Neural progenitor cell (in vitro differentiated cells): ENCODE measurements around the gene ZIC1. TPM values are rescaled to one million over a fixed set of nuclear protein-coding genes. Genes with fewer than 3 reads are reported as not detected.
A peak's percentile ranks its signal among the peaks of the same experiment; 100 is the strongest.

Experiments
- DNase-seq: peaks from one replicate; pipeline ENCODE4 v3.0.0-alpha.2; 2016; ENCODE audit warnings: low spot score
- H2AFZ ChIP-seq: fragments of 200-600 bp; sonication (generic); replicated peaks from 2 replicates; pipeline ENCODE4 v1.6.1; 2016; ENCODE audit warnings: antibody characterized with exemption
- H3F3A ChIP-seq: fragments of 200-600 bp; sonication (generic); 2 replicates; pipeline ENCODE4 v1.6.1; 2016; ENCODE audit warnings: antibody characterized with exemption, low read depth
- H3K27ac ChIP-seq: fragments of 200-600 bp; sonication (generic); 2 replicates; pipeline ENCODE4 v1.5.1; 2016; ENCODE audit warnings: mild to moderate bottlenecking
- H3K27me3 ChIP-seq: fragments of 200-600 bp; sonication (generic); 2 replicates; pipeline ENCODE4 v1.6.1; 2016; ENCODE audit warnings: mild to moderate bottlenecking, moderate library complexity
- H3K36me3 ChIP-seq: fragments of 200-600 bp; sonication (generic); 2 replicates; pipeline ENCODE4 v1.5.1; 2016
- H3K4me1 ChIP-seq: fragments of 200-600 bp; sonication (generic); 2 replicates; pipeline ENCODE4 v1.6.1; 2016; ENCODE audit warnings: mixed run types
- H3K4me2 ChIP-seq: fragments of 200-600 bp; sonication (generic); 2 replicates; pipeline ENCODE4 v1.6.1; 2016
- H3K4me3 ChIP-seq: fragments of 200-600 bp; sonication (generic); 2 replicates; pipeline ENCODE4 v1.5.1; 2016
- H3K79me2 ChIP-seq: fragments of 200-600 bp; sonication (generic); 2 replicates; pipeline ENCODE4 v1.6.1; 2016; ENCODE audit warnings: low read depth
- H3K9ac ChIP-seq: fragments of 200-600 bp; sonication (generic); 2 replicates; pipeline ENCODE4 v1.6.1; 2016
- H3K9me3 ChIP-seq: fragments of 200-600 bp; sonication (generic); 2 replicates; pipeline ENCODE4 v1.5.1; 2016; ENCODE audit warnings: low read depth
- H4K20me1 ChIP-seq: fragments of 200-600 bp; sonication (generic); 2 replicates; pipeline ENCODE4 v1.6.1; 2016; ENCODE audit warnings: low read depth
- H3K27ac Mint-ChIP-seq: 3 replicates; pipeline ENCODE4 v1.8.0; 2021; ENCODE audit warnings: mixed read lengths
- H3K27me3 Mint-ChIP-seq: 2 replicates; pipeline ENCODE4 v1.8.0; 2022; ENCODE audit warnings: low read depth, mild to moderate bottlenecking, inconsistent platforms, moderate library complexity, mixed read lengths; ENCODE audit not compliant: insufficient read depth
- H3K36me3 Mint-ChIP-seq: 3 replicates; pipeline ENCODE4 v1.8.0; 2021; ENCODE audit warnings: mixed read lengths
- H3K4me1 Mint-ChIP-seq: 3 replicates; pipeline ENCODE4 v1.8.0; 2021; ENCODE audit warnings: mixed read lengths
- H3K4me3 Mint-ChIP-seq: 3 replicates; pipeline ENCODE4 v1.8.0; 2021; ENCODE audit warnings: mild to moderate bottlenecking, moderate library complexity, mixed read lengths
- H3K9me3 Mint-ChIP-seq: 3 replicates; pipeline ENCODE4 v1.8.0; 2020; ENCODE audit warnings: mixed read lengths
- EZH2 ChIP-seq: fragments of 200-600 bp; sonication (generic); IDR thresholded peaks from 2 replicates; pipeline ENCODE4 v1.6.1; 2017; ENCODE audit warnings: antibody characterized with exemption, mild to moderate bottlenecking, moderate library complexity
- EZH2phosphoT487 ChIP-seq: fragments of 200-600 bp; sonication (generic); IDR thresholded peaks from 2 replicates; pipeline ENCODE4 v1.6.1; 2017; ENCODE audit warnings: antibody characterized with exemption
- total RNA-seq: library from RNA; depleted of rRNA; stranded (reverse); fragments of >200 nt; gene quantifications from 2 replicates; pipeline ENCODE4 v1.2.3, GENCODE V29; 2015; ENCODE audit warnings: low replicate concordance
- TF ChIP-seq, protein P1 (sequence below): fragments of 200-600 bp; sonication (generic); IDR thresholded peaks from 2 replicates; pipeline ENCODE4 v1.5.1; 2017; ENCODE audit warnings: antibody characterized with exemption, mild to moderate bottlenecking

Gene ZIC1
- total RNA-seq, 1 donor from 2014 or later, result 0.56 TPM

DNA sequence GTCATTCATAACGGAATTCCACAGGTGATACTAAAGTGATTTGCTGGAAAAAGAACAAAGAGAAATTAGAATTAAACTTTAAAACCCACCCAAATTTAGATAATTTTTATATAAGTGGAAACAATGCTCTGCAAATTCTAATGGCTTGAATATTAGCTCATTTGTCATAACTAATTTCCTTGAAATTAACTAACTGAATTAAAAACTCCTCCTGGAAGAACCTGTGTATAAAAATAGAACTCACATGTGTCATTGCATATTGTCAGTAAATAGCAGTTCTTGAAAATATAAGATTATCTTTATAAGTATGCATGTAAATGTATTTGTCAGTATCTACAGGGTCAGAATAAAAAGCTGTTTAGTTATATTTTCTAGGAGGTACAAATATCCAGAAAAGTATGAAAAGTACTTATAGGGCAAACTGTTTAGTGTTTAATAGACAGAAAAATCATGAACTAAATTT is 16.3 kb downstream of the ZIC1 start:
- Mint-ChIP-seq H3K4me3 (peak overlapping the region; percentile 80), H3K4me1 (peaks cover 62% of the 10 kb centered on the region), H3K36me3 (peaks cover 11% of the 10 kb centered on the region), H3K27me3 (peaks cover 17% of the 10 kb centered on the region), H3K9me3 (no peaks in the 10 kb centered on the region), H3K27ac (peak overlapping the region; percentile 93)
- no peak overlapping the region for H2AFZ ChIP-seq
- peaks cover 97% of the 10 kb centered on the region for H3K27me3 ChIP-seq
- peaks cover 10% of the 10 kb centered on the region for H3K4me1 ChIP-seq
- H3F3A ChIP-seq, result peaks cover 13% of the 10 kb centered on the region
- H4K20me1 ChIP-seq, result peaks cover 42% of the 10 kb centered on the region
- H3K36me3 ChIP-seq, result no peaks in the 10 kb centered on the region
- H3K9ac ChIP-seq, result no peak overlapping the region
- no peak overlapping the region for H3K27ac ChIP-seq
- no peaks in the 10 kb centered on the region for H3K9me3 ChIP-seq
- H3K4me2 ChIP-seq, result no peak overlapping the region
- H3K4me3 ChIP-seq, result no peak overlapping the region
- TF ChIP-seq EZH2phosphoT487, result no peak
- TF ChIP-seq, protein P1, sequence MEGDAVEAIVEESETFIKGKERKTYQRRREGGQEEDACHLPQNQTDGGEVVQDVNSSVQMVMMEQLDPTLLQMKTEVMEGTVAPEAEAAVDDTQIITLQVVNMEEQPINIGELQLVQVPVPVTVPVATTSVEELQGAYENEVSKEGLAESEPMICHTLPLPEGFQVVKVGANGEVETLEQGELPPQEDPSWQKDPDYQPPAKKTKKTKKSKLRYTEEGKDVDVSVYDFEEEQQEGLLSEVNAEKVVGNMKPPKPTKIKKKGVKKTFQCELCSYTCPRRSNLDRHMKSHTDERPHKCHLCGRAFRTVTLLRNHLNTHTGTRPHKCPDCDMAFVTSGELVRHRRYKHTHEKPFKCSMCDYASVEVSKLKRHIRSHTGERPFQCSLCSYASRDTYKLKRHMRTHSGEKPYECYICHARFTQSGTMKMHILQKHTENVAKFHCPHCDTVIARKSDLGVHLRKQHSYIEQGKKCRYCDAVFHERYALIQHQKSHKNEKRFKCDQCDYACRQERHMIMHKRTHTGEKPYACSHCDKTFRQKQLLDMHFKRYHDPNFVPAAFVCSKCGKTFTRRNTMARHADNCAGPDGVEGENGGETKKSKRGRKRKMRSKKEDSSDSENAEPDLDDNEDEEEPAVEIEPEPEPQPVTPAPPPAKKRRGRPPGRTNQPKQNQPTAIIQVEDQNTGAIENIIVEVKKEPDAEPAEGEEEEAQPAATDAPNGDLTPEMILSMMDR, result no peak
- DNase-seq, result no peak
- H3K79me2 ChIP-seq, result no peaks in the 10 kb centered on the region

DNA sequence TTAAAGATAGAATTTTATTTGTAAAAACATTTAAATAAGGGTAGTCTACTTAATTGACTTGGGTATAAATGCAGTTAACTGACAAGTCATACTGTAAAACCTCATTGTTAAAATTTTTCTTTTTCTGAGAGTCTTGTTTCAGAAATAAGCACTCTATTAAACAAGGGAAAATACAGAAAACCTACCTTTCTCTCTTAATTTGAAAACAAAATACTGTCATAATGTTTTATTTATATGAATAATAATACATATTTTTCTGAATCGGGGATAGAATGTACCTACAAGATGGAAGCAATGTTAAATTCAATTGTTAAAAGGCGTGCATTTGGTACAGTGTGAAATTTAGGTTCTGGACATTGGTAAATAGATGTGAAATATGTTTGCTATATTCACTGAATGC is 17.8 kb downstream of the ZIC1 start:
- Histone ChIP-seq H3K9ac (no peak overlapping the region), H4K20me1 (peaks cover 30% of the 10 kb centered on the region), H3F3A (peaks cover 13% of the 10 kb centered on the region), H3K4me1 (peaks cover 10% of the 10 kb centered on the region), H2AFZ (no peak overlapping the region), H3K27me3 (peaks cover 92% of the 10 kb centered on the region), H3K79me2 (no peaks in the 10 kb centered on the region), H3K9me3 (no peaks in the 10 kb centered on the region), H3K36me3 (no peaks in the 10 kb centered on the region), H3K4me2 (no peak overlapping the region), H3K27ac (no peak overlapping the region), H3K4me3 (no peak overlapping the region)
- Mint-ChIP-seq H3K27me3 (peaks cover 12% of the 10 kb centered on the region), H3K4me1 (peaks cover 53% of the 10 kb centered on the region), H3K9me3 (no peaks in the 10 kb centered on the region), H3K27ac (no peak overlapping the region), H3K36me3 (peaks cover 16% of the 10 kb centered on the region), H3K4me3 (no peak overlapping the region)
- no peak for DNase-seq
- TF ChIP-seq EZH2 (no peak), EZH2phosphoT487 (no peak)
- TF ChIP-seq, protein P1, result no peak

GRCh38 chr3:147427746-147428145 is 18.6 kb downstream of the ZIC1 start:
- Histone ChIP-seq H3K4me1 (peaks cover 10% of the 10 kb centered on the region), H3K4me3 (no peak overlapping the region), H3K36me3 (no peaks in the 10 kb centered on the region), H3K27me3 (peaks cover 87% of the 10 kb centered on the region), H3K4me2 (no peak overlapping the region), H3F3A (peaks cover 8% of the 10 kb centered on the region), H3K79me2 (no peaks in the 10 kb centered on the region), H2AFZ (no peak overlapping the region), H3K27ac (no peak overlapping the region), H3K9ac (no peak overlapping the region), H3K9me3 (no peaks in the 10 kb centered on the region), H4K20me1 (peaks cover 22% of the 10 kb centered on the region)
- TF ChIP-seq EZH2phosphoT487, result no peak
- TF ChIP-seq EZH2, result no peak
- TF ChIP-seq, protein P1, result no peak
- H3K9me3 Mint-ChIP-seq, result no peaks in the 10 kb centered on the region
- peaks cover 45% of the 10 kb centered on the region for H3K4me1 Mint-ChIP-seq
- peak overlapping the region; percentile 75 for H3K4me3 Mint-ChIP-seq
- peaks cover 12% of the 10 kb centered on the region for H3K27me3 Mint-ChIP-seq
- no peak for DNase-seq
- peak overlapping the region; percentile 97 for H3K27ac Mint-ChIP-seq
- H3K36me3 Mint-ChIP-seq, result peaks cover 23% of the 10 kb centered on the region
